AG04449 (cell line): ENCODE measurements around the gene MRPL36.

Experiments used
- CTCF ChIA-PET: fragments of 350-600 bp; formaldehyde crosslinking; extraction: SDS; loops from one replicate; lab custom pipeline; 2021; ENCODE audit warnings: antibody characterized with exemption; lab: Yijun Ruan, JAX
- POLR2A ChIA-PET: fragments of 400-600, 350-600 bp; formaldehyde crosslinking; extraction: SDS; loops from one replicate; lab custom pipeline; 2020; ENCODE audit warnings: antibody characterized with exemption, inconsistent platforms; lab: Yijun Ruan, JAX
- DNase-seq: peaks from one replicate; pipeline ENCODE4 v3.0.0-alpha.2; 2010; ENCODE audit warnings: low read depth, low spot score
- H3K4me3 ChIP-seq: 2 replicates; pipeline ENCODE4 v1.5.1; 2011; ENCODE audit warnings: low read depth, mild to moderate bottlenecking, control low read depth, low read length
- TF ChIP-seq, protein P1 (sequence below): IDR thresholded peaks from one replicate; pipeline ENCODE4 v1.5.1; 2011; ENCODE audit warnings: mild to moderate bottlenecking, moderate library complexity, low read length, control low read depth, inconsistent platforms; ENCODE audit not compliant: insufficient read depth; ENCODE audit errors: missing control alignments

The MRPL36 gene

DNA sequence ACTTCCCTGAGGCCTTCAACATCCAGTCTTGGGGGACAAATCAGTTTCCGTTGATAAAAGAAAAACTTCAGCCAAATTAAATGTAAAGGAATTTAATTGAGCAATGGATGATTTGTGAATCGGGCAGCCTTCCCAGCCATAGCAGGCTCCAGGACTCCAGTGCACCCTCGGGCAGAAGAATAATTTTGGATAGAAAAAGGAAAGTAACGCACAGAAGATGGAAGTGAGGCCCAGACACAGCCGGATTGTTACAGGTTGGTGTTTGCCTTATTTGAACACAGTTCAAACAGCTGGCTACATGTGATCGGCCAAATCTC, 19.1 kb downstream of the MRPL36 start:
- ChIA-PET POLR2A (no interaction called here), CTCF (no interaction called here)
- no peak for DNase-seq
- no peak overlapping the region for H3K4me3 ChIP-seq
- TF ChIP-seq, protein P1, sequence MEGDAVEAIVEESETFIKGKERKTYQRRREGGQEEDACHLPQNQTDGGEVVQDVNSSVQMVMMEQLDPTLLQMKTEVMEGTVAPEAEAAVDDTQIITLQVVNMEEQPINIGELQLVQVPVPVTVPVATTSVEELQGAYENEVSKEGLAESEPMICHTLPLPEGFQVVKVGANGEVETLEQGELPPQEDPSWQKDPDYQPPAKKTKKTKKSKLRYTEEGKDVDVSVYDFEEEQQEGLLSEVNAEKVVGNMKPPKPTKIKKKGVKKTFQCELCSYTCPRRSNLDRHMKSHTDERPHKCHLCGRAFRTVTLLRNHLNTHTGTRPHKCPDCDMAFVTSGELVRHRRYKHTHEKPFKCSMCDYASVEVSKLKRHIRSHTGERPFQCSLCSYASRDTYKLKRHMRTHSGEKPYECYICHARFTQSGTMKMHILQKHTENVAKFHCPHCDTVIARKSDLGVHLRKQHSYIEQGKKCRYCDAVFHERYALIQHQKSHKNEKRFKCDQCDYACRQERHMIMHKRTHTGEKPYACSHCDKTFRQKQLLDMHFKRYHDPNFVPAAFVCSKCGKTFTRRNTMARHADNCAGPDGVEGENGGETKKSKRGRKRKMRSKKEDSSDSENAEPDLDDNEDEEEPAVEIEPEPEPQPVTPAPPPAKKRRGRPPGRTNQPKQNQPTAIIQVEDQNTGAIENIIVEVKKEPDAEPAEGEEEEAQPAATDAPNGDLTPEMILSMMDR, result no peak

DNA sequence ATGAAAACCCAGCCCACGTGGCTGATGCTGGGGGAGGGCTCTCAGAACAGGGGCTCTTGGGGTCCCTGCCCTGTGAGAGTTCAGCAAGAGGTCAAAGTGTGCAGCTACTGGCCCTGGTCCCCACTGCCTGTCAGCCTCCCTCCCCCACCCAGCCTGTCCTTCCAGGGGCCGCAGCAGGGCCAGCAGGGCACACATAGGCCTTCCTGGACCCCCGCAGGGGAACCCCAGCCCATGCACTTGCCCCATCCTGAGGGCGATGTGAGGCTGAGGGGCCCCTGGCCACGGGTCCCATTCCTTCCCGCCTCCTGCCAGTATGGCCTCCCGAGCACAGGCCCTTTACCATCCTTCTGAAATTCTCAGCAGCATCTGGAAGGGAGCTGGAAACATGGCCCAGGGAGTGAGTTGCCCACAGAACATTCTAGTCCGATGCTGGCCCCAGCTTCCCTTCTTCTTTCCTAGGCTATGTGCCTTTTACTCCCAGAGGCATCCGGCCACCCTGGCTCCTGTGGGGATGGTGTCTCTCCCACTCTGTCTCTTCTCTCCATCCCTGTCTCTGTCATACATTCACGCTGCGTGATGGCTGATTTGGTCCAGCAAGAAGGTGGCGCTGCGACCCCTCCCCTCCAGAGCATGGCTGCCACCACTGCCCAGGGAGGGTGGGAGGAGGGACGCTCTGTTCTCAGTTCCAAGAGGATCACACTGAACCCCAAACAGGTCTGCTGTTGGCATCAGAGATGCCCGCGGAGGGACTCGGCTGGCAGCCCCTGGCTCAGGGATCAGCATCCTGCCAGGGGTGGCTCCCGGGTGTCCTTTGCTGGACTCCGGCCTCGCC, 19.6 kb downstream of the MRPL36 start:
- ChIA-PET CTCF (no interaction called here), POLR2A (no interaction called here)
- H3K4me3 ChIP-seq, result no peak overlapping the region
- no peak for DNase-seq
- TF ChIP-seq, protein P1, result no peak

DNA sequence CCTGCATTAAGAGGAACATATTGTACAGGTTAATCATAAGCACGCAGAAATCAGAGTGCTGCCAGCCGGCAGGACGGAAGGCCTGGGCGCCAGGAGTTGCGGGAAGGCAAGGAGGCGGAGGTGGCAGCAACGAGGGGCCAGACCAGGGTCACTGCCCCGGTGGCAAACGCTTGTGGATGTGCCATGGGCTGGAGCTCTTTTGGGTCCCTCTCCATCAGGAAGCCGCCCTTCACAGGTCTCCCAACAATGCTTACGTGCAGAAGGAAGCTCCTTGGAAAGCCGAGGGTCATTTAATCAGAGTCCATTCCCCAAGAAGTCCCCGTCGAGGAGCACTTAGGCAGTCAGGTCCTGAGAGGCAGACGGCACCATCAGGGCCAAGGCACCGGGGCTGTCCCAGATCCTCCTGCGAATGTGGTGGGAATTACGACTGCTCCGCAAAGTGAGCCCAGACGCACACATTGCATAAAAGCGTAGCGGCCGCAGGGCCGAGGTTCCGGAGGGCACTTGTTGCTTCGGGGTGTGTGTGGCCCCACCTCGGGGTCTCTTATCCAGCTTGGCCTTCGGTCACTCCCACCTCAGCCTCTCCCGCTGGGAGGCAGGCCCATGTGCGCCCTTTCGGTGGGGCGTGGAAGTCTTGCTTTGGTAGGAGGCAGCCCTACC, 20.5 kb downstream of the MRPL36 start:
- H3K4me3 ChIP-seq, result no peak overlapping the region
- POLR2A ChIA-PET, result no interaction called here
- TF ChIP-seq, protein P1, result no peak
- CTCF ChIA-PET, result no interaction called here
- DNase-seq, result no peak

DNA sequence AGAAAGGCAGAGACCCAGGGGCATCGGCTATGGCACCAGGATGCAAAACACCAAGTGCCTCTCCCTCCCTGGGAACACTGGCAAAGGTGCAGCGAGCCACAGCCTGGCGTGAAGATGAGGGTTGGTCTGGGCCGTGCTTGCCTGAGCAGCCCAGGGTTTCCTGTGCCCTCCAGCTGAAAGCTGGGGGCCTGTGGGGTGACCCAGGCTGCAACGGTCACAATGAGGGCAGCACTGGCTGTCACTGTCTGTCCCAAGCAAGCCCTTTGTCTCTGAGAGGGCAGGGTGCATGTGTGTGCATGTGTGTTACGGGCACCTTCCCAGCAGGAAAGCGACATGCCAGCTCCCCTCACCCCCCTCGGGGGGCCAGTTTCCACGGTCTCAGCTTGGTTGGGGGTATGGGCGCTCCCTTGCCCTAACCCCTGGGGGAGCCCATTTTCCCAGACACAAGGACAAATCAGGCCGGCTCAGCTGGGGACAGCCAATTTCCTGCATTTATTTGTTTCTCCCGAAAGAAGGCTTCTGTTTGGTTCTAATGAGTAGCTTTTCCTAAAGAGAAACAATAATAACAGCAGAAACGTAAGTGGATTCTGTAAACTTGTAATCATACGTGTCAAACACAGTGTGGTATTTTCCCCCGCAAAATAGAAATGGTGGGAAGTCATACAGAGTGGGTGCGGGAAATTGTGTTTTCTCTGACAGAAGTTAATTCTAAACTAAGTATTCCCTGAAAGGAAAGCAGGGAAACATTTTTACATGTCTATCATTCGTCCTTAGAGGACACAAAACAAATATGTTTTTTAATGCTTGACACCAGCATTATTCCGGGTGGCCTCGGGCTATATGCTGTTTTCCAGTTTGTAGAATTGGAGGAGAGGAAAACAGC, 21.3 kb downstream of the MRPL36 start:
- TF ChIP-seq, protein P1, result no peak
- ChIA-PET POLR2A (no interaction called here), CTCF (no interaction called here)
- DNase-seq, result no peak
- H3K4me3 ChIP-seq, result no peak overlapping the region

DNA sequence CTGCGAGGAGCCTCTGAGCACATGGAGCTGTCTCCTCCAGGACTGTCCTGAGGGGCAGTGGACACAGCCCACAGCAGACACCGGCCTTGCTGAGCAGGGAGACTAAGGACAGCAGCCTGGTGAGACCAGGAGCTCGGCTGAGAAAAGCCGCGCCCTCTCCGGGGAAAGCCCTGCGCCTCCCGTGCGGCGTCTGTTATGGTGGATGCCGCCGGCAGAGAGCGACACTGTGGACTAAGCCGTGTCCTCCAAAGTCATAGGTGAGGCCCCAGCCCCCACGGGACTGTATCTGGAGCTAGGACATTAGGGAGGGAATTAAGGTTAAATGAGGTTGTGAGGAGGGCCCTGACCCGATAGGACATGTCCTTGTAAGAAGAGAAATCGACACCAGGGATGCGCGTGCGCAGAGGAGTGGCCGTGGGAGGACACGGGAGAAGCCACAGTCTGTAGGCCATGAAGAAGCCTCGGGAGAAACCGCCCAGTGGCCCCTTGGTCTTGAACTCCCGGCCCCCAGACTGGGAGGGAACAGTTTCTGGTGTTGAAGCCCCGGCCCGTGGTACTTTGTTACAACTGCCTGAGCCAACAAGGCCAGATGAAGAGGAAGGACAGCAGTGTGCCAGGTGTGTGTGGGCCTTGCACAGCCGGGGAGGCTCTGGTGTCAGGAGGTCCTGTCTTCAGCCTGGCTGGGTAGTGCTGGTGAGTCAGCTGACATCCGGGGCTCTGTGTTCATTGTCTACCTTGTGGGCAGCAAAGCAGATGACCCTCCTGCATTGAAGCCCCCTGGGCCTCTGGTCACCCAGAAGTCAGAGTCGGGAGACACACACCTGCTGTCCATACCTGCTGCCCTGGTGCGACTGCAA, 22.1 kb downstream of the MRPL36 start:
- POLR2A ChIA-PET, result no interaction called here
- TF ChIP-seq, protein P1, result no peak
- no peak overlapping the region for H3K4me3 ChIP-seq
- DNase-seq, result no peak
- CTCF ChIA-PET, result interaction anchor here (6.2 kb wide), 1 partner anchor 14 kb away, joined by 45 read pairs; no protein-coding TSS in a partner anchor
